ENCODE measurements around the gene TSPAN9. TPM values are rescaled to one million over a fixed set of nuclear protein-coding genes. Genes with fewer than 3 reads are reported as not detected.

Gene TSPAN9
- polyA plus RNA-seq, 1 donor (not counting 4 experiments of a cell fraction or from before 2014, with no cell fraction given): 27.5 TPM

- DNase-seq (ENCODE audit: low read depth, low spot score) (no peak), FAIRE-seq (no peak)
- Histone ChIP-seq H4K20me1 (ENCODE audit: control insufficient read depth, extremely low read depth, insufficient read depth, low read length) (peaks cover 4% of the 10 kb centered on the region), H3K4me1 (ENCODE audit: control insufficient read depth, extremely low read depth, insufficient read depth, low read length) (peaks cover 4% of the 10 kb centered on the region), H3K9me1 (ENCODE audit: control insufficient read depth, extremely low read depth, insufficient read depth, low read length) (no peaks in the 10 kb centered on the region), H3K4me2 (ENCODE audit: control insufficient read depth, extremely low read depth, insufficient read depth, low read depth, low read length) (no peak overlapping the region), H2AFZ (ENCODE audit: control insufficient read depth, low read length) (no peak overlapping the region), H3K27ac (ENCODE audit: control insufficient read depth, insufficient read depth, low read length) (no peak overlapping the region), H3K4me3 (ENCODE audit: control insufficient read depth in 2 of 3, extremely low read depth in 1 of 3, insufficient read depth in 2 of 3, low read depth in 1 of 3, low read length in 3 of 3) (no peak overlapping the region), H3K79me2 (ENCODE audit: control insufficient read depth, insufficient read depth, low read length) (peaks cover 8% of the 10 kb centered on the region), H3K9me3 (ENCODE audit: control insufficient read depth, low read depth, low read length) (no peaks in the 10 kb centered on the region), H3K9ac (ENCODE audit: control insufficient read depth, extremely low read depth, insufficient read depth, low read length) (no peak overlapping the region), H3K36me3 (ENCODE audit: control insufficient read depth in 2 of 2, extremely low read depth in 1 of 2, insufficient read depth in 2 of 2, low read length in 2 of 2) (peaks cover 0 to 2% of the 10 kb centered on the region in 2 experiments), H3K27me3 (ENCODE audit: control insufficient read depth, extremely low read depth, insufficient read depth, low read length) (no peaks in the 10 kb centered on the region)
- dilution Hi-C loops (cut with MboI; ENCODE audit: extremely low pct_ligation_motif_present, low sequenced_read_pairs): no loop called here
- TF ChIP-seq CTCF (optimal IDR thresholded peaks at IDR 0.05 in 1 of 3, IDR thresholded peaks at IDR 0.05 in 1 of 3, conservative IDR thresholded peaks at IDR 0.05 in 1 of 3; ENCODE audit: extremely low read depth in 1 of 3, insufficient read depth in 2 of 3, low read length in 3 of 3) (no peak), EZH2 (IDR thresholded peaks at IDR 0.05; ENCODE audit: low read length) (no peak)
Measured at GRCh38 chr12:3145033-3145432, 67.9 kb downstream of the TSPAN9 start.

GRCh38 chr12:3145546-3146310 is 68.5 kb downstream of the TSPAN9 start:
- Histone ChIP-seq H3K4me1 (ENCODE audit: control insufficient read depth, extremely low read depth, insufficient read depth, low read length) (peaks cover 4% of the 10 kb centered on the region), H3K9me3 (ENCODE audit: control insufficient read depth, low read depth, low read length) (no peaks in the 10 kb centered on the region), H3K9ac (ENCODE audit: control insufficient read depth, extremely low read depth, insufficient read depth, low read length) (no peak overlapping the region), H2AFZ (ENCODE audit: control insufficient read depth, low read length) (no peak overlapping the region), H3K27ac (ENCODE audit: control insufficient read depth, insufficient read depth, low read length) (no peak overlapping the region), H3K36me3 (ENCODE audit: control insufficient read depth in 2 of 2, extremely low read depth in 1 of 2, insufficient read depth in 2 of 2, low read length in 2 of 2) (peaks cover 0 to 2% of the 10 kb centered on the region in 2 experiments), H4K20me1 (ENCODE audit: control insufficient read depth, extremely low read depth, insufficient read depth, low read length) (peaks cover 4% of the 10 kb centered on the region), H3K4me2 (ENCODE audit: control insufficient read depth, extremely low read depth, insufficient read depth, low read depth, low read length) (no peak overlapping the region), H3K4me3 (ENCODE audit: control insufficient read depth in 2 of 3, extremely low read depth in 1 of 3, insufficient read depth in 2 of 3, low read depth in 1 of 3, low read length in 3 of 3) (no peak overlapping the region), H3K27me3 (ENCODE audit: control insufficient read depth, extremely low read depth, insufficient read depth, low read length) (no peaks in the 10 kb centered on the region), H3K9me1 (ENCODE audit: control insufficient read depth, extremely low read depth, insufficient read depth, low read length) (no peaks in the 10 kb centered on the region), H3K79me2 (ENCODE audit: control insufficient read depth, insufficient read depth, low read length) (peaks cover 8% of the 10 kb centered on the region)
- no peak for TF ChIP-seq EZH2 (IDR thresholded peaks at IDR 0.05; ENCODE audit: low read length)
- TF ChIP-seq CTCF (optimal IDR thresholded peaks at IDR 0.05 in 1 of 3, IDR thresholded peaks at IDR 0.05 in 1 of 3, conservative IDR thresholded peaks at IDR 0.05 in 1 of 3; ENCODE audit: extremely low read depth in 1 of 3, insufficient read depth in 2 of 3, low read length in 3 of 3): no peak
- DNase-seq (ENCODE audit: low read depth, low spot score): no peak
- dilution Hi-C loops (cut with MboI; ENCODE audit: extremely low pct_ligation_motif_present, low sequenced_read_pairs): no loop called here
- no peak for FAIRE-seq
